C4-2B (cell line): ENCODE results near the gene ZFP62.

Source experiments
- ZFX ChIP-seq: fragments of 450-650 bp; IDR thresholded peaks from 2 replicates; pipeline ENCODE4 v1.6.1; 2017
- TF ChIP-seq, protein P1 (sequence below): fragments of 450-650 bp; conservative IDR thresholded peaks from 2 replicates; pipeline ENCODE4 v1.5.1; 2017; ENCODE audit warnings: mild to moderate bottlenecking

DNA sequence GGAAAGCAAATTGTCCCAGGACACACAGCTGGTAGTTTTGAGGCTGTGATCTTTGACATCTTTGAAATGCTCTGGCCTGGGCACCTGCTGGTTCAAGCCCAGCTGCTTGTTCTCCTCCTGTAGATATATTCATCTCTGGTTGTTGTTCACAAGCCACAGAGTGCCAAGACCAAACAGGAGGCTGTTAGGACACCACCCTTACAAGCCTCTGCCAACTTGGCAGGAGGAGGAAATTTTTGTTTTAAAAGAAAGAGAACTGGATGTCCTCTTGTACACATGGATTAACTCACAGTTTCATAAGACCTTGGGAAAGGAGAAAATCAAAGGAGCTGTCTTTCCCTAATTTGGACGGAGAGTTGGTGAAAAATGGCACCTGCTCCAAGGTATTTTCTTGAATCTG, 8.5 kb upstream of the ZFP62 start:
- TF ChIP-seq, protein P1, sequence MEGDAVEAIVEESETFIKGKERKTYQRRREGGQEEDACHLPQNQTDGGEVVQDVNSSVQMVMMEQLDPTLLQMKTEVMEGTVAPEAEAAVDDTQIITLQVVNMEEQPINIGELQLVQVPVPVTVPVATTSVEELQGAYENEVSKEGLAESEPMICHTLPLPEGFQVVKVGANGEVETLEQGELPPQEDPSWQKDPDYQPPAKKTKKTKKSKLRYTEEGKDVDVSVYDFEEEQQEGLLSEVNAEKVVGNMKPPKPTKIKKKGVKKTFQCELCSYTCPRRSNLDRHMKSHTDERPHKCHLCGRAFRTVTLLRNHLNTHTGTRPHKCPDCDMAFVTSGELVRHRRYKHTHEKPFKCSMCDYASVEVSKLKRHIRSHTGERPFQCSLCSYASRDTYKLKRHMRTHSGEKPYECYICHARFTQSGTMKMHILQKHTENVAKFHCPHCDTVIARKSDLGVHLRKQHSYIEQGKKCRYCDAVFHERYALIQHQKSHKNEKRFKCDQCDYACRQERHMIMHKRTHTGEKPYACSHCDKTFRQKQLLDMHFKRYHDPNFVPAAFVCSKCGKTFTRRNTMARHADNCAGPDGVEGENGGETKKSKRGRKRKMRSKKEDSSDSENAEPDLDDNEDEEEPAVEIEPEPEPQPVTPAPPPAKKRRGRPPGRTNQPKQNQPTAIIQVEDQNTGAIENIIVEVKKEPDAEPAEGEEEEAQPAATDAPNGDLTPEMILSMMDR = no peak
- TF ChIP-seq ZFX = no peak
